GM21381 (cell line): ENCODE data around the gene FRMD3.

Experiments used
- ATAC-seq: cut with Tn5 transposase; IDR thresholded peaks from one replicate; pipeline ENCODE4 v1.9.1; 2021; ENCODE audit warnings: mild to moderate bottlenecking, moderate library complexity; ENCODE audit not compliant: unreplicated experiment

Gene FRMD3

GRCh38 chr9:83291196-83291595 lies 247.0 kb downstream of the FRMD3 start:
- no peak for ATAC-seq

DNA sequence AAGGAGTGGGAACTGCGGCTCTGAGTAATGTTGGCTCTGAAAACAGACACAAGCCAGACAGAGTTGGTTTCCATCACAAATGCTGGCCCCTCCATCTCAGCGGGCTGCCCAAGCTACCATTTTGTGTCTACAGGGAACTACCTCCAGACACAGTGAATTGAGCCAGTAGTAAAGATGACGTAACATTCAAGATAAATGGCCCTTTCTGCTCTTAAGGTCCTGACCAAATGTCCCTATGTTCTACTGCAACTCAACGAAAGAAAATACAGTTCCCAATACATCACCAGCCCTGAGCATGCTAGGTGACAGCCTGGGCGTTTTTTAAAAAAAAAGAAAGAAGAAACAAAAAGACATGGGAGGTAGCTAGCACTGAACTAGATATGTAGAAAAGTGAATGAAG lies 247.5 kb downstream of the FRMD3 start:
- no peak for ATAC-seq

DNA sequence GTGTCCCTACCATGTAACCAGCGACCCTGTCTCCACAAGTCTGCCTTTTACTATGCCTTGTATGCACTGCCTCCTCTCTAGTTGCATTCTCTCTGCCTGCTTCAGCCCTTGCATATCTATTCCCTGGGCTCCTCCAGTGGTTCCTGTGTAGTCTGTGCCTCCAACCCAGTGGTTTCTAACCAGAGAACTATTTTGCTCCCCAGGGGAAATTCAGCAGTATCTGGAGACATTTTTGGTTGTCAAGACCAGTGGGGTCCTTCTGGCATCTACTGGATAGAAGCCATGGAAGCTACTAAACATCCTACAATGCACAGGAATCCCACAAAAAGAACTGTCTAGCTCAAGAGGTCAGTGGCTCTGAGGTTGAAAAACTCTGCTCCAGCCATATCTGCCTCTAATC lies 251.2 kb downstream of the FRMD3 start:
- no peak for ATAC-seq

GRCh38 chr9:83285445-83286225 lies 252.6 kb downstream of the FRMD3 start:
- no peak for ATAC-seq

DNA sequence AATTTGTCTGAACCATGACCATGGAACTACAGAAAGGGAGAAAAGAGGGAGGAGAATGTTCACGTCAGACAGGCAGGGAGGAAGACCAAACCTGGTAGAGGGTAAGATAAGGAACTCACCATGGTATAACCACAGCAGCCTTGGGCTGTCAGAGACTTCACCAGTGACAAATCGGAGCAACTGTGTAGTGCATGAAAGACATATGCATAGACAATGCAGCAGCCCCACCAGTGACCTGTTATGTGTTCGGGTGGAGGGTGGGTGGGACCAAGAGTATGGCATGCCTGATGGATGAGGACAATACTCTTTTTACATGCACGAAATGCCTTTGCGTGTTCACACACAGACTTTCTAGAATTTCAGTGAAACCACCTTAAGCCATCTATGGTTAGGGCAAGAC lies 253.5 kb downstream of the FRMD3 start:
- ATAC-seq = no peak

- no peak for ATAC-seq
Measured at GRCh38 chr9:83283528-83283927, 254.7 kb downstream of the FRMD3 start.

DNA sequence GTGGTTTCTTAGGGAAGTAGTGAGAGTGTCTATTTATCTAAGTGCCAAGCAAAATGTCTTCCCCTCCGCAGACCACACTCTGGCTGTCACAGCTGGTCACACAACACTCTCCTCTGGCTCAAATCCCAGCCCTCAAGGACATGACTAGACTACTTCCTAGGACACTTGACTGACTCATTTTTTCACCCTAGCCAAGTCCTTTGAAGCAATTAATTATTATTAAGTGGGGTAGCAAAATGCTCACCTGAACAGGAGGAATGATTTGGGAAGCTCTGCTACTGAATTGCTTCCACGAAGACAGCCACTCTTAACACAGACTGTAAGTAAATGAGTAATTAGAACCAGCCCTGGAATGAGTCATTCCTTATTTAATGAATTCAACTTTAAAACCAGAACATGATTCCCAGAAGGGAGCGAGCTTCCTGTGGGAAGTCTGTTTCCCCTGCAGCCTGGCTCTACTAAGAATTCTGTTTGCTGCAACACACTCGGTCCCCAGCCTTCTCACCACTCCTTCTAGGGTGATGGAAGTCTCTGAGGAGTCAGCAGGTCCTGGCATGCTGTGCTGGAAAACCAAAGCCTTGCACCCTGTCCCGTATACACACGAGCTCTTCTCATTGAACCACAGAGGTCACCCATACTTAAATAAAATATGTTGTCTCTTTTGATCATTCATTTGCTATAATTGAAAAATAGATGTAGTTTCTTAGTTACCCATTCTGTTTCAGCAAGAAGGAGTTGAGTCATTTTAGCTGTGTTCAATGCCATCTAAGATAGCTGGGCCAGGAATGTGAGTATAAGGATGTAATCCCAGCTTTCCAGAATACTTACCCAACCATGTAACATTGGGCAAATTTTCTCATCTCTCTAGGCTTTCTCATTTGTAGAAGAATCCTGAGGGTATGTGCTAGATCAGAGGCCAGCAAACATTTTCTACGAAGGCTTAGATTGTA lies 256.6 kb downstream of the FRMD3 start:
- no peak for ATAC-seq

DNA sequence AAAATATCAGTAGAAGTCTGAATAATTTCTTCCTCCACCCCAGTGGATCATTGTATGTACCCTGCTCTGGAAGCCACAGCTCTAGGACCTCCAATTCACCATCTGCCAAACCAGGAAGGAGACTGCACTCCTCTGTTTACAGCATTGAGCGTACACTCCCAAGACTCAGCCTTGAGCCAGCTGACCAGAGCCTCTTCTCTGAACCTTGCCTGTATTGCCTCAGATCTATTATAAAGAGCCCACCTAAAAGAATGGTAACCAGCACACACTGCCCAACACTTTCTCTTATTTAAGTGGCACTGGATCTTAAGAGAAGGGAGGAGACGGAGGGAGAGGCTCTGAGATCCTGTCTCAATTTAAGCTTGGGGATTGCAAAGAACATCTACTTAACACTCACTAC lies 257.4 kb downstream of the FRMD3 start:
- ATAC-seq = no peak

DNA sequence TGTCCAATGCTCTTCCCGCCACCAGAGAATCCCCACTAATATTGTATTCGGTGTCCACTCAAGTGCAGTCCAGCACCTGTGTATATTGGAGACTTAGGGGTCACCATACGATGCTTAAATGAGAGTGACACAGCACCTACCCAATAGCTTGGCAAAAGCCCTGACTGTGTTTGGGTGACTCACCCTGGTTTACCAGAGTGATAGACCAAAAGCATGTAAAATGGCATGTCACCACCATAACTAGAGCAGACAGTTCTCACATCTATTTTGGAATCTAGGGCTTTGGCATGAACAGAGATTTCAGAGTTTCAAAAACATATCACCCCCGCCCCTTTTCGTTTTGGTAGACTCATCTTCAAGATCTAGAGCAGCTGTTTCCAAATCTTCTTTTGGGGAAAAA lies 257.9 kb downstream of the FRMD3 start:
- no peak for ATAC-seq

GRCh38 chr9:83274787-83275186 lies 263.4 kb downstream of the FRMD3 start:
- ATAC-seq = no peak

DNA sequence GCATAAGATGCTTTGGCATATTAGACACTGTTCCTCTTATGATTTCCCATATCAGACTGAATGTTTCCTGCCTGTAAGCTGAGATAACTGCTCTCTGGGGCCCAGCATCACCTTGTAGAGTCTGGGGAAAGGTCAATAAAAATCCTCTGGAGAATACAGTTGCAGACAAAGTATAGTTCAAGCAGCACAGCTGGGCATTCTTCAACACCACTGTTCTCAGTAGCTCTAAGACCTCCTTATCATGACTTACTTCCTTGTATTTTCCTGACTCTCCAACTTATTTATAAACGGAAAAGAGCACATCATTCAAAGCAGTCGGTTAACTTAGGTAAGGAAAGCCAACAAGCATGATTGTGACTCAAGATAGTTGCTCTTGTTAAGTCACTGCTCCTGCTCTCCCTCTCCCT lies 266.5 kb downstream of the FRMD3 start:
- no peak for ATAC-seq

- no peak for ATAC-seq
Measured at GRCh38 chr9:83270116-83270515, 268.1 kb downstream of the FRMD3 start.

DNA sequence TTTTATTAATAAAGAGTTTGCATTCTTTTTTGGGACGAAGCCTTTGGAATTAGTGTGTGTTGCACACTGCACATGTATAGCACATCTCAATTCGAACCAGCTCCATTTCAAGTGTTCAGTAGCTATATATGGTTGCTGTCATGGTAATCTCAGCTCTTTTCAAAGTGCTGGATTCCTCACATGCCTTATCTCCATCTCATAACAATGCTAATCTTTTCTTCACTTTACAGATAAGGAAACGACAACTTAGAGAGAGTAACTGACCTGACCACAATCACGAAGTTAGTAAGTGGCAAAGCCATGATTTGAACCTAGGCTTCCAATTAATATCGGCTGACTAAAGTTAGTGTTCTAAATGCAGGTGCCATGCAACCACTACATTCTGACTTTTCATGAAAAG lies 270.5 kb downstream of the FRMD3 start:
- no peak for ATAC-seq

DNA sequence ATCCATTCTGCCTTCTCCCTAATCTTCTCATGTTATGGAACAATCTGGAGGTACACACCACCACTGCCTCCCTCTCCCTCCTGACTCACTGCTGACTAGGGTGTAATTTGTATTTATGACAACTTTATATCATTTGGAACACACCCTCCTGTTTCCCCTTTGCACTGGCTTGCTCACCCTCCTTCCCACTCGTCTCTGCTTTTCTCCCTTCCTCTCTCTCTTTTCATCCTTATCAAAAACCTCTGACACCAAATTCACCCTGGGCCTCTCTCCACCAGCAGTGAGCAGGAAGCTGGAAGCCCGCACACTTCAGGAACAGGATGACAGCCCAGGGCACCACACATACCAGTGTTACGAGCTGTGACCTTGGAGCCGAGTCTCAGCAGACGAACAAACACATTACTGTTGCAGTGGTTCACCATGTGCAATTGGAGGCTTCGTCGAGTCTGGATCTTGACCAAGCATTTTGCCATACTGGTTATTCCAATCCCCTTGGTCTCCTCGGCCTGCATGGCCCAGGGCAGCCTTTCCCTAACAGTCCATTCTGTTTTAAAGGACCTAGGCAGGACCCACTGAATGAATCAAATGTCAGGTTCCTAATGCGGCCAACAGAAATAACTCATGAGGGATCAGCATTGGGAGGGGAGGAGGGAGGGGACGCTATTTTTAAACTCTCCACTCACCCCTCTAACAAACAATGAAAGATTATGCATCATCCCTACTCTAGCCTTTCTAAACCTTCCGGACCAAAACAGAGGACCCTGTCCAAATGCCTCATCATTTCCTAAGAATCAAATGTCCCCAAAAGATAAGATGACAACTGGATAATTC lies 271.3 kb downstream of the FRMD3 start:
- ATAC-seq = no peak

DNA sequence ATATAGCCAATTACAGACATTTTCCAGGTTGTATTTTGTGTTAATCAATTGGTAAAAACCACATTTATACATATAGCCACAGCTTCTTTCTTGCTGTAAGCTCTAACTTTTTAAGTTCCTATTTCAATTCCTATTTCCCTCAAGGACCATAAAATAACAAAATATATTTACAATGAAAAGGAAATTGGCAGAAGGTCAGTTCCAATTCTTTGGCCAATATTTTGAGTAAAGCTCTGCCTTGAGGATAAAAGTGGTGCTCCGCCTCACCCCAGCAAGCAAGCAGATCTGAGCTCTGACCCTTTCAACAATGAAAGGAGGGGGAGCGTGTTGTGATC lies 271.9 kb downstream of the FRMD3 start:
- ATAC-seq = no peak

DNA sequence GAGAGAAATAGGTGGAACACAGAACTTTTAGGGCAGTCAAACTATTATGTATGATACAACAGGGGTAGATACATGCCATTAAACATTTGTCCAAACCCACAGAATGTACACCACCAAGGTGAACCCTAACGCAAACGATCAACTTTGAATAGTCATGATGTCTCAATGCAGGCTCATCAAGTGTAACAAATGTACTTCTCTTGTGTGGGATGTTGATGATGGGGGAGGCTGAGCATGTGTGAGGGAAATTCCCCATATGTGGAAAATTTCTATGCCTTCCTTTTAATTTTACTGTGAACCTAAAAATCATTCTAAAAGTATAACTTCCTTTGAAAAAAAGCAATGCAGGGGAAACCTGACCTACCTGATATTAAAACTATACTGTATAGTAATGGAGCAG lies 273.9 kb downstream of the FRMD3 start:
- ATAC-seq = no peak

DNA sequence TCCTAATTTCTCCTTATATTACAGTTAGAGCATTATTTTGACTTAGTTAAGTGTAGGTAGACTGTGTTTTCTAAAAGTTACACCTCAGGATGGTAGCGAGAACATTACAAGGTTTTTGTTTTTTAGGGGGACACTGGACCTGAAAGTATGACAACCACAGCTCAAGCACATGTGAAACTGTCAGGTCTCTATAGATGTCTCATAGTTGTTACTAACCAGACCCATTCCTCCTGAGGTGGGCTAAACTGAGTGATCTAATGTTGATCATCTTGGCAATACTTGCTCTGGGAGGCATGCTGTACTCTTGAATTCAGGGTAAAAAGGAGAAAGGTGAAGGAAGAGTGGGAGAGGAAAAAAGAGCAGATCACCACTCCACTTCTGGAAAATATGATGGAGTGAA lies 278.6 kb downstream of the FRMD3 start:
- ATAC-seq = no peak

DNA sequence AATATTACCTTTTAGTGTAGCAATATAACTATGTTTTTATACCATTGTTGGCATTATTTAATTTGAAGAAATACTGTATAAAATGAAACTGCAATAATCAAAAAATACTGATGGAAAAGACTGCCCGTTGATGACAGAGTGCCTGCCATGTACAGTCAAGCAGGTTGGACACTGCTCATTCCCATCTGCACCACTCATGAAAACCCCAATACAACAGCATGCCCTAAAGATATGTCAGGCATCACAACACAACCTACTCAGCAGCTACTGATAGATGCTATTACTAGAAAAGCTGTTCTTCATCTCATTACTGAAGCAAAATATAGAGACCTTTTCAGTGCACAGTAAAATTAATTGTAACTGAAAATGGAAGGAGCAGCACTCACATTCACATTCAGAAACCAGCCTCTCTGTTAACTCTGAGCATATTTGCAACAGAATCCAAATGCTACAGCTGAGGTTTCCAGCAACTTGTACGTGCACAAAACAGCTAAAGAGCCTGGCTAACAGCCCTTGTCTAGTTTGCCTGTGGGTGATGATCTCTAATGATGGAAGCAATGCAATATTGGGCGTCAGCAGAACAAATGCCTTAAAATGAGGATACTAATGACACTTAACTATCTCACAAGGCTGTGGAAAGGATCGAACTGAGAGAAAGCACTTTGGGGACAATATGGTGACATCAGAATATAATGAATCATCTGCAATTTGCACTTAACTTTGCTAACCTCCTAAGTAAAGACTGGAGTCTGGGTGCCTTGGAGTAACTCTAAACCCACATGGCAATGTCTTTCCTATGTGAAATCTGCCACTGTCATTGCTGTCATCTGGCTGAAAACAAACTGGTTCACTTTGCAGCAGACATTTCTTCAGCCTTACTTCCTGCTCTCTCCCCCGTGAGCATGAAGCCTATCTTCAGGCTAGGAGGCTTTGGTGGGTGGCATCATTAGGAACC lies 280.0 kb downstream of the FRMD3 start:
- no peak for ATAC-seq

DNA sequence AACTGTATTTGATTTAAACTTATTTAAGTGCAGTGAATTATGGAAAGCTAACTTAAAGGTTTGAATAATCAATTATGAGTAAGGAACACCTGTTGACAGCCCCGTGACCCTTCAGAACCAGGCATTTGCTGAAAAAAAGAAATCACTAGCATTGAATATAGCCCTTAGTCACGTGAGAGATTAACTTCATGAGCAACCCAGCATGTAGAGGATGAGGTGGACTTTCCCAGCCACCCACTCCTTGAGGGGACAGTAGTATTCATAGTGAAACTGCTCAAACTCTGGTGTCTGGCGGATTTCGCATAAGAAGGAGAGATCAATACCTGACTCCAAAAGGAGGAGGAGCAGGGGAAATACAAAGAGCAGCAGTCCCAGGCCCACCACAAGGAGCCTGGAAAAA lies 290.5 kb downstream of the FRMD3 start:
- no peak for ATAC-seq

- no peak for ATAC-seq
Measured at GRCh38 chr9:83245979-83246659, 292.1 kb downstream of the FRMD3 start.
